Measurements from ENCODE around the gene TLL2.

DNA sequence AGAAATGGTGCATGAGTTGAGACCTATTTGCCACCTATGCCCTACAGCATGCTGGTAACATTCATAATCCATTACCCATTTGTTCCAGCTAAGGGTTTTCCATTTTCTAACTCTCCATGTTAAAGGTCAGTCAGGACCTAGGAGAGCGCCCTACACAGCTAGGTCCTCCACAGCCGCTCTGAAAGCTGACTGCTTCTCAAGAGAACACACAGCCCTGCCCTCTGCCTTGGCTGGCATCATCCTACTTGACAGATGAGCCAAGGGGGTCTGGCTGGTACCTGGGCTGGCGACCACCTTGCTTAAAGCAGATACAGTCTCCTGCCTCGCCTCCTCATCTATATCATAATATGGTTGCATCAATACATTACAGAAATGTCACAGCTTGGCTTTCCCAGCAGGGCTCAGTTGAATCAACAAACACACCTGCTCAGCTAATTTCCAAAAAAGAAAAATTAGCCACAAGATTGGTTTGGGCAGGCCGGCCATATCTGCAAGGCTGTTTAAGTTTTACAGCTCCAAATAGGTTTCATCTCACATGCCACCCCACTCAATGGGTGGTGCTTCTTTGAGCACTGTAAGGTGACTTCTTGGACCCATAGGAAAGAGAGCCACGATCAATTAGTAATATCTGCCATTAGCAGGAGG, 17.3 kb downstream of the TLL2 start:
- TF ChIP-seq POLR2AphosphoS5 (IDR thresholded peaks at IDR 0.05): no peak
- TF ChIP-seq CTCF (IDR thresholded peaks at IDR 0.05): no peak
- no peak for TF ChIP-seq POLR2A (IDR thresholded peaks at IDR 0.05)
